Measurements from ENCODE around the gene CACNA1B. TPM values are rescaled to one million over a fixed set of nuclear protein-coding genes. Genes with fewer than 3 reads are reported as not detected.

The CACNA1B gene
- total and polyA plus RNA-seq, 2 of the 13 experiments (the other 11 are each of a cell fraction or from before 2014, with no cell fraction given): under 0.01 to 0.04 TPM

DNA sequence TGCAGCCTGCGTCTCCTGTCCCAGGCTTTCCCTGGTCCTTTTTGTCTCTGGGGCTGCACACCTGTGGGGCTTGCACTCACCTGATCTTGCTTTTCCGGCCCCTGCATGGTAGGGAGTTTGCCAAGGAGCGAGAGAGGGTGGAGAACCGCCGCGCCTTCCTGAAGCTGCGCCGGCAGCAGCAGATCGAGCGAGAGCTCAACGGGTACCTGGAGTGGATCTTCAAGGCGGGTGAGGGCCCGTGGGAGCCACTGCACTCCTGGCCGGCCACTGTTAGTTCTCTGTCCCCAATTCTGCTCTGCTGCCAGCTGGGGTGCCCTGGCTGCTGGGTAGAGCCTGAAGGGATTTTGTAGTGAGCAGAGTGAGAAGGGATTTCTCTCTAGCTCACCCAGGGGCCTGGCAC is 78.0 kb downstream of the CACNA1B start (continued):
- TF ChIP-seq, protein P1, sequence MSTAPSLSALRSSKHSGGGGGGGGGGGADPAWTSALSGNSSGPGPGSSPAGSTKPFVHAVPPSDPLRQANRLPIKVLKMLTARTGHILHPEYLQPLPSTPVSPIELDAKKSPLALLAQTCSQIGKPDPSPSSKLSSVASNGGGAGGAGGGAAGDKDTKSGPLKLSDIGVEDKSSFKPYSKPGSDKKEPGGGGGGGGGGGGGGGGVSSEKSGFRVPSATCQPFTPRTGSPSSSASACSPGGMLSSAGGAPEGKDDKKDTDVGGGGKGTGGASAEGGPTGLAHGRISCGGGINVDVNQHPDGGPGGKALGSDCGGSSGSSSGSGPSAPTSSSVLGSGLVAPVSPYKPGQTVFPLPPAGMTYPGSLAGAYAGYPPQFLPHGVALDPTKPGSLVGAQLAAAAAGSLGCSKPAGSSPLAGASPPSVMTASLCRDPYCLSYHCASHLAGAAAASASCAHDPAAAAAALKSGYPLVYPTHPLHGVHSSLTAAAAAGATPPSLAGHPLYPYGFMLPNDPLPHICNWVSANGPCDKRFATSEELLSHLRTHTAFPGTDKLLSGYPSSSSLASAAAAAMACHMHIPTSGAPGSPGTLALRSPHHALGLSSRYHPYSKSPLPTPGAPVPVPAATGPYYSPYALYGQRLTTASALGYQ (CRISPR knock-in tag; IDR thresholded peaks at IDR 0.05): no peak
- TF ChIP-seq, protein P2, sequence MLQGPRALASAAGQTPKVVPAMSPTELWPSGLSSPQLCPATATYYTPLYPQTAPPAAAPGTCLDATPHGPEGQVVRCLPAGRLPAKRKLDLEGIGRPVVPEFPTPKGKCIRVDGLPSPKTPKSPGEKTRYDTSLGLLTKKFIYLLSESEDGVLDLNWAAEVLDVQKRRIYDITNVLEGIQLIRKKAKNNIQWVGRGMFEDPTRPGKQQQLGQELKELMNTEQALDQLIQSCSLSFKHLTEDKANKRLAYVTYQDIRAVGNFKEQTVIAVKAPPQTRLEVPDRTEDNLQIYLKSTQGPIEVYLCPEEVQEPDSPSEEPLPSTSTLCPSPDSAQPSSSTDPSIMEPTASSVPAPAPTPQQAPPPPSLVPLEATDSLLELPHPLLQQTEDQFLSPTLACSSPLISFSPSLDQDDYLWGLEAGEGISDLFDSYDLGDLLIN (CRISPR knock-in tag; IDR thresholded peaks at IDR 0.05; ENCODE audit: borderline replicate concordance): no peak

DNA sequence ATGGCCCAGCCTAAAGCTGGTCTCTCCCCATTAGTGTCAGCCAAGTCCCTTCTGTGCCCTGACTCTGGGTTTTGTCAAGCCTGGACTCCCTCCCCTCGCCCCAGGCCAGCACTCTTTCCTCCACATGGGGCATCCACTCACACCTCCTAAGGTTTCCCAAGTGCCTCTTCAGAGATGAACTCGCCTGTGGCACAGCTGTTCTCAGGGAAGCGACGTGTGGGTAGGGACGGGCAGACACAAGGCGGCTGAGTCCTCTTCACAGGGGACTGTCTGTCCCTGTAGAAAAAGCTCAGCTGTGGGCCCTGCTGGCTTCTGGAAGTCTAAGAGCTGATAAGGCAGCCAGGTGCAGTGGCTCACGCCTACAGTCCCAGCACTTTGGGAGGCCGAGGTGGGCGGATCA is 78.5 kb downstream of the CACNA1B start:
- Histone ChIP-seq H3K9ac (ENCODE audit: insufficient read depth, low read depth, low read length) (no peak overlapping the region), H3K27me3 (ENCODE audit: control insufficient read depth in 1 of 2, insufficient read depth in 2 of 2, low read length in 2 of 2) (peaks cover 7 to 43% of the 10 kb centered on the region in 2 experiments; a peak in 3 of 5 replicates), H3K36me3 (replicated peaks in 1 of 2; ENCODE audit: control insufficient read depth in 1 of 2, insufficient read depth in 2 of 2, low read length in 2 of 2) (no peaks in the 10 kb centered on the region), H3K4me3 (replicated peaks in 1 of 3; ENCODE audit: insufficient read depth in 1 of 3, low read depth in 2 of 3, low read length in 3 of 3) (no peak overlapping the region), H3K79me2 (ENCODE audit: insufficient read depth, low read length) (no peaks in the 10 kb centered on the region), H3K9me3 (ENCODE audit: low read length) (no peaks in the 10 kb centered on the region), H3K27ac (ENCODE audit: extremely low read length, insufficient read depth, low read length) (no peak overlapping the region), H2AFZ (ENCODE audit: low read length) (no peak overlapping the region), H3K4me1 (ENCODE audit: insufficient read depth, low read length) (no peaks in the 10 kb centered on the region), H3K4me2 (ENCODE audit: low read depth, low read length) (no peak overlapping the region), H4K20me1 (ENCODE audit: insufficient read depth, low read length) (0 out of 2 replicates have a peak, but pooled peaks cover 4% of the 10 kb centered on the region)
- ChIA-PET POLR2A (no interaction called here), CTCF (ENCODE audit: low intra/inter-chr PET ratio, low total read pairs) (no interaction called here)
- WGBS (ENCODE audit: low lambda C conversion rate): 30% methylated on average over 5 of the region's 9 CpGs
- BruUV-seq (replicated peaks): no TSS peak
- FAIRE-seq (no peak), ATAC-seq (no peak), DNase-seq (ENCODE audit: low spot score) (no peak)
- intact Hi-C loops (cut with micrococcal nuclease; ENCODE audit: unreplicated experiment) (no loop called here), in situ Hi-C loops (cut with HindIII; ENCODE audit: extremely low pct_ligation_motif_present, low pct_unique_long_range_greater_than_20kb) (no loop called here)
- TF ChIP-seq TARDBP (CRISPR knock-in tag; IDR thresholded peaks at IDR 0.05) (no peak), ZSCAN22 (CRISPR knock-in tag; IDR thresholded peaks at IDR 0.05) (no peak)

All from HepG2 (cell line).